ENCODE results near the gene STRA6.
A peak's percentile ranks its signal among the peaks of the same experiment; 100 is the strongest.

STRA6 gene
- long read RNA-seq, donor 1, partial matches to known transcripts: 6 of 8 reads
- long read RNA-seq, donor 1, other reads (novel, unspliced or antisense): 0 of 8 reads
- long read RNA-seq, donor 2, partial matches to known transcripts: 0 of 1 reads
- long read RNA-seq, donor 2, other reads (novel, unspliced or antisense): 0 of 1 reads
- long read RNA-seq, donor 3, partial matches to known transcripts: 0 of 1 reads
- long read RNA-seq, donor 3, other reads (novel, unspliced or antisense): 0 of 1 reads
- long read RNA-seq, donor 4, partial matches to known transcripts: 8 of 9 reads
- long read RNA-seq, donor 4, other reads (novel, unspliced or antisense): 0 of 9 reads
- long read RNA-seq, donor 5, partial matches to known transcripts: 0 of 4 reads
- long read RNA-seq, donor 5, other reads (novel, unspliced or antisense): 0 of 4 reads
- long read RNA-seq, donor 6, partial matches to known transcripts: 0 of 5 reads
- long read RNA-seq, donor 6, other reads (novel, unspliced or antisense): 0 of 5 reads
- long read RNA-seq, donor 7: 0 reads
- long read RNA-seq, donor 8, partial matches to known transcripts: 0 of 1 reads
- long read RNA-seq, donor 8, other reads (novel, unspliced or antisense): 0 of 1 reads

- DNase-seq: peak; percentile 77
These were observed at the start of gene STRA6 for GRCh38 chr15:74202452-74203401. STRA6 (minus strand) TSS chr15:74202787; CDS start chr15:74202267, 520 bp downstream.

- DNase-seq: no peak
These were observed 49.7 kb upstream of the STRA6 start for GRCh38 chr15:74252291-74252690.

GRCh38 chr15:74251131-74251811 is 48.7 kb upstream of the STRA6 start:
- no peak for DNase-seq

GRCh38 chr15:74250266-74250665 is 47.7 kb upstream of the STRA6 start:
- DNase-seq: no peak

- peak; percentile 55 for DNase-seq
These were observed 42.9 kb upstream of the STRA6 start for GRCh38 chr15:74245342-74245931.

GRCh38 chr15:74244822-74245341 is 42.3 kb upstream of the STRA6 start:
- no peak for DNase-seq

GRCh38 chr15:74243431-74243830 is 40.8 kb upstream of the STRA6 start:
- no peak for DNase-seq

GRCh38 chr15:74242441-74243185 is 40.0 kb upstream of the STRA6 start:
- no peak for DNase-seq

GRCh38 chr15:74240897-74241614 is 38.5 kb upstream of the STRA6 start:
- no peak for DNase-seq

GRCh38 chr15:74240002-74240568 is 37.5 kb upstream of the STRA6 start:
- DNase-seq: peak; percentile 55

- DNase-seq: no peak
These were observed 36.6 kb upstream of the STRA6 start for GRCh38 chr15:74239051-74239705.

GRCh38 chr15:74235962-74236361 is 33.4 kb upstream of the STRA6 start, which contains the start of gene CCDC33:
CCDC33 (plus strand) TSS chr15:74236326; CDS start chr15:74236720, 394 bp downstream.
- DNase-seq: no peak

GRCh38 chr15:74234598-74234875 is 31.9 kb upstream of the STRA6 start:
- no peak for DNase-seq

GRCh38 chr15:74233851-74234597 is 31.4 kb upstream of the STRA6 start:
- no peak for DNase-seq

GRCh38 chr15:74233373-74233772 is 30.8 kb upstream of the STRA6 start:
- DNase-seq: no peak

GRCh38 chr15:74231475-74231874 is 28.9 kb upstream of the STRA6 start:
- DNase-seq: no peak

- DNase-seq: no peak
These were observed 27.1 kb upstream of the STRA6 start for GRCh38 chr15:74229686-74230085.

- DNase-seq: peak; percentile 65
These were observed 26.1 kb upstream of the STRA6 start for GRCh38 chr15:74228723-74229081.
